Endothelial cell (in vitro differentiated cells): ENCODE measurements around the gene XBP1. TPM values are rescaled to one million over a fixed set of nuclear protein-coding genes. Genes with fewer than 3 reads are reported as not detected.
A peak's percentile ranks its signal among the peaks of the same experiment; 100 is the strongest.

ENCODE experiments used
- DNase-seq: peaks from one replicate; pipeline ENCODE4 v3.0.0; 2021; ENCODE audit warnings: low spot score
- H3K27ac Mint-ChIP-seq: one replicate; pipeline ENCODE4 v1.8.0; 2021; ENCODE audit warnings: mixed read lengths, inconsistent platforms; ENCODE audit not compliant: unreplicated experiment
- H3K27me3 Mint-ChIP-seq: one replicate; pipeline ENCODE4 v1.8.0; 2021; ENCODE audit warnings: mild to moderate bottlenecking, moderate library complexity, mixed read lengths, inconsistent platforms; ENCODE audit not compliant: unreplicated experiment
- H3K36me3 Mint-ChIP-seq: one replicate; pipeline ENCODE4 v1.8.0; 2021; ENCODE audit warnings: mild to moderate bottlenecking, low read depth, mixed read lengths, inconsistent platforms; ENCODE audit not compliant: unreplicated experiment
- H3K4me1 Mint-ChIP-seq: one replicate; pipeline ENCODE4 v1.8.0; 2021; ENCODE audit warnings: mild to moderate bottlenecking, mixed read lengths, inconsistent platforms; ENCODE audit not compliant: unreplicated experiment
- H3K4me3 Mint-ChIP-seq: one replicate; pipeline ENCODE4 v1.8.0; 2021; ENCODE audit warnings: mild to moderate bottlenecking, mixed read lengths, inconsistent platforms; ENCODE audit not compliant: unreplicated experiment
- H3K9me3 Mint-ChIP-seq: one replicate; pipeline ENCODE4 v1.8.0; 2021; ENCODE audit warnings: mixed read lengths, inconsistent platforms; ENCODE audit not compliant: unreplicated experiment
- total RNA-seq: library from RNA; stranded (reverse); fragmentation: NEBNext Ultra II Directional; extraction: Animal tissue kit (Norgen Biotek cat#: 25700); gene quantifications from one replicate; pipeline ENCODE4 v1.2.1, GENCODE V29; 2021; ENCODE audit not compliant: unreplicated experiment
- TF ChIP-seq, protein P1 (sequence below): fragments of 200-600 bp; sonication (generic); IDR thresholded peaks from one replicate; pipeline ENCODE4 v1.5.0; 2021; ENCODE audit warnings: antibody characterized with exemption; ENCODE audit not compliant: unreplicated experiment

The XBP1 gene
- total RNA-seq, 1 donor from 2014 or later, result 71.3 TPM

- peaks cover 6% of the 10 kb centered on the region for H3K27me3 Mint-ChIP-seq
- H3K4me3 Mint-ChIP-seq, result peak overlapping the region; percentile 17
- peaks cover 28% of the 10 kb centered on the region for H3K4me1 Mint-ChIP-seq
- peaks cover 27% of the 10 kb centered on the region for H3K36me3 Mint-ChIP-seq
- no peaks in the 10 kb centered on the region for H3K9me3 Mint-ChIP-seq
- DNase-seq, result no peak
- TF ChIP-seq, protein P1, sequence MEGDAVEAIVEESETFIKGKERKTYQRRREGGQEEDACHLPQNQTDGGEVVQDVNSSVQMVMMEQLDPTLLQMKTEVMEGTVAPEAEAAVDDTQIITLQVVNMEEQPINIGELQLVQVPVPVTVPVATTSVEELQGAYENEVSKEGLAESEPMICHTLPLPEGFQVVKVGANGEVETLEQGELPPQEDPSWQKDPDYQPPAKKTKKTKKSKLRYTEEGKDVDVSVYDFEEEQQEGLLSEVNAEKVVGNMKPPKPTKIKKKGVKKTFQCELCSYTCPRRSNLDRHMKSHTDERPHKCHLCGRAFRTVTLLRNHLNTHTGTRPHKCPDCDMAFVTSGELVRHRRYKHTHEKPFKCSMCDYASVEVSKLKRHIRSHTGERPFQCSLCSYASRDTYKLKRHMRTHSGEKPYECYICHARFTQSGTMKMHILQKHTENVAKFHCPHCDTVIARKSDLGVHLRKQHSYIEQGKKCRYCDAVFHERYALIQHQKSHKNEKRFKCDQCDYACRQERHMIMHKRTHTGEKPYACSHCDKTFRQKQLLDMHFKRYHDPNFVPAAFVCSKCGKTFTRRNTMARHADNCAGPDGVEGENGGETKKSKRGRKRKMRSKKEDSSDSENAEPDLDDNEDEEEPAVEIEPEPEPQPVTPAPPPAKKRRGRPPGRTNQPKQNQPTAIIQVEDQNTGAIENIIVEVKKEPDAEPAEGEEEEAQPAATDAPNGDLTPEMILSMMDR, result no peak
- H3K27ac Mint-ChIP-seq, result peak overlapping the region; percentile 74
Measured at GRCh38 chr22:28795932-28796856, 4.2 kb downstream of the XBP1 start.

DNA sequence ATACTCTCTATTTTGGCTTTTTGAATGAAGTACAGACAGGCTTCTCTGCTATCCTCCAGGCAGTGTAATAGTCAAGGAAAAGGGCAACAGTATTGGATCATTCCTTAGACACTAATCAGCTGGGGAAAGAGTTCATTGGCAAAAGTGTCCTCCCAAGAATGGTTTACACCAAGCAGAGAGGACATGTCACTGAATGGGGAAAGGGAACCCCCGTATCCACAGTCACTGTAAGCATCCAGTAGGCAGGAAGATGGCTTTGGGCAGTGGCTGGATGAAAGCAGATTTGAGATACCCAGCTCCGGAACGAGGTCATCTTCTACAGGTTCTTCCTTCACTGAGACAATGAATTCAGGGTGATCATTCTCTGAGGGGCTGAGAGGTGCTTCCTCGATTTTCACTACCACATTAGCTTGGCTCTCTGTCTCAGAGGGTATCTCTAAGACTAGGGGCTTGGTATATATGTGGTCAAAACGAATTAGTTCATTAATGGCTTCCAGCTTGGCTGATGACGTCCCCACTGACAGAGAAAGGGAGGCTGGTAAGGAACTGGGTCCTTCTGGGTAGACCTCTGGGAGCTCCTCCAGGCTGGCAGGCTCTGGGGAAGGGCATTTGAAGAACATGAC, 5.2 kb downstream of the XBP1 start:
- Mint-ChIP-seq H3K27me3 (peaks cover 4% of the 10 kb centered on the region), H3K4me1 (peaks cover 22% of the 10 kb centered on the region), H3K27ac (peak overlapping the region; percentile 67), H3K4me3 (no peak overlapping the region), H3K9me3 (no peaks in the 10 kb centered on the region), H3K36me3 (peaks cover 27% of the 10 kb centered on the region)
- no peak for DNase-seq
- TF ChIP-seq, protein P1, result no peak

DNA sequence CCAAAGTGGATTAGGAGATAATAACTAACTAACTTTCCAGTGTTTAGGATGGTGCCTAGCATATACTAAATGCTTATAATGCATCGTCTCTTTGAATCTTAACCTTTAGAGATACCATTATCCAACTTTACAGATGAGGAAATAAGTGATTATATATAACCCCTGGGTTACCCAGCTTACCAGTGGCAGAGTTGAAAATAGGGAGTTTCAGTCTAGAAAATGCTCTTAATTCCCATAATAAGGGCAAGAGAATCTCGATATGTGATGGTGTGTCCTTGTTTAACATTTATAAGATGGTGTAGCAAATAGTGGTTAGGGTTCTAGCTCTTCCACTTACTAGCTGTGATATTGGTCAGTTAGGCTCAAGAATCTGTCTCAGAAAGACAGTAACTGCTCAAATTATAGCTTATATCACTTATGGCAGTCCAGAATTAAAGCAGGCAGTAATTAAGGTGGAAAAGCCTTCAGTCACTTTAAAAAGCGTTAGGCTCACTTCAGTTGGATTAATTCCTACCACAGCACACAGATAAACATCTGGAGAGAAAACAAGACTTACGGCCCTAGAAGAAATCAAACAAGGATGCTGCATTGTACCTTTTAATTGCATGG, 6.3 kb downstream of the XBP1 start:
- Mint-ChIP-seq H3K27me3 (no peaks in the 10 kb centered on the region), H3K36me3 (peaks cover 22% of the 10 kb centered on the region), H3K9me3 (no peaks in the 10 kb centered on the region), H3K27ac (no peak overlapping the region), H3K4me3 (peak overlapping the region; percentile 1), H3K4me1 (peaks cover 15% of the 10 kb centered on the region)
- TF ChIP-seq, protein P1, result no peak
- DNase-seq, result no peak

DNA sequence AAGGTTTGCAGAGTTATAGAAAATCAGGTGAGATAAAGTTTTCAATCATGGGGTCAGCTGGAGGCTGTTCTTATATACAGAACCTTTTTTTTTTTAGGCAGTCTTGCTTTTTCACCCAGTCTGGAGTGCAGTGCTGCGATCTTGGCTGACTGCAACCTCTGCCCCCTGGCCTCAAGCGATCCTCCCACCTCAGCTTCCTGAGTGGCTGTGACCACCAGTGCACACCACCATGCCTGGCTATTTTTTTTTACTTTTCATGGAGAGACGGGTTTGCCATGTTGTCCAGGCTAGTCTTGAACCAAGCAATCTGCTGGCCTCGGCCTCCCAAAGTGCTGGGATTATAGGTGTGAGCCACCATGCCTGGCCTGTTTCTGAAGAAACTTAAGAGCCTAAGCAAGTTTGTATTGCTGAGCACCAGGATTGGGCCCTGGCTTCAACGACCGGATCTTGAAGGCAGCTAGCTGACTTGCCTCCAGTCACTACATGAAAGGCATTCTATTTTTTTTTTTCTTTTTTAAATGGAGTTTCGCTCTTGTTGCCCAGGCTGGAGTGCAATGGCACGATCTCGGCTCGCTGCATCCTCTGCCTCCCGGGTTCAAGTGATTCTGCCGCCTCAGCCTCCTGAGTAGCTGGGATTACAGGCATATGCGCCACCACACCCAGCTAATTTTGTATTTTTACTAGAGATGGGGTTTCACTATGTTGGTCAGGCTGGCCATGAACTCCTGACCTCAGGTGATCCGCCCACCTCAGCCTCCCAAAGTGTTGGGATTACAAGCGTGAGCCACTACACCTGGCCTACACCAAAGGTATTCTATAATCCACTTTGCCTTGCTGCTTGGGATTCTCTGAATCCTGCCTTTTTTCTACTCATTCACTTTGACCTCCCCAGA, 7.6 kb downstream of the XBP1 start:
- H3K9me3 Mint-ChIP-seq, result no peaks in the 10 kb centered on the region
- TF ChIP-seq, protein P1, result no peak
- peaks cover 22% of the 10 kb centered on the region for H3K36me3 Mint-ChIP-seq
- no peak for DNase-seq
- H3K27me3 Mint-ChIP-seq, result no peaks in the 10 kb centered on the region
- no peak overlapping the region for H3K4me3 Mint-ChIP-seq
- H3K27ac Mint-ChIP-seq, result no peak overlapping the region
- peaks cover 9% of the 10 kb centered on the region for H3K4me1 Mint-ChIP-seq
